22Rv1 (cell line): ENCODE measurements around the gene ANKRD60.

Experiments
- ZFX ChIP-seq: fragments of 450-650 bp; IDR thresholded peaks from 2 replicates; pipeline ENCODE4 v1.6.1; 2017; ENCODE audit warnings: antibody characterized with exemption, borderline replicate concordance
- TF ChIP-seq, protein P1 (sequence below): fragments of 450-650 bp; IDR thresholded peaks from 2 replicates; pipeline ENCODE4 v1.5.1; 2017; ENCODE audit warnings: mild to moderate bottlenecking

DNA sequence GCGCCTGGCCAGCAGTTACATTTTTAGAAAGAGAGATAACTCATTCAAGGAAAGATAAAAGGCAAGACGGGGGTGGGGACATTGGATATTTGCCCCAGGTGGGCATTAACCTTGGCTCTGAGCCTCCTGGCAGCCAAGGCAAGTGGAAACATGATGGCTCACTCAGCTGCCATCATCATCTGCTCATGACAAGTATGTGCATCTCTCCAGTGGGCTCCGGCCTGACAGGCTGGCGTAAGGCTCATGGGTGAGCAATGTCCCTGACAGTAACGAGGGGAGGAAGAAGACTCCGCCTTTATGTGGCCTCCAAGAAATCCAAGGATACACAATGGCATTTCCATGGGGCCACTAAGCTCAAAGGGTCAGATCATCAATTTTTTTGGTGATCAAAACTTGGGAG lies 13.3 kb downstream of the ANKRD60 start:
- TF ChIP-seq, protein P1, sequence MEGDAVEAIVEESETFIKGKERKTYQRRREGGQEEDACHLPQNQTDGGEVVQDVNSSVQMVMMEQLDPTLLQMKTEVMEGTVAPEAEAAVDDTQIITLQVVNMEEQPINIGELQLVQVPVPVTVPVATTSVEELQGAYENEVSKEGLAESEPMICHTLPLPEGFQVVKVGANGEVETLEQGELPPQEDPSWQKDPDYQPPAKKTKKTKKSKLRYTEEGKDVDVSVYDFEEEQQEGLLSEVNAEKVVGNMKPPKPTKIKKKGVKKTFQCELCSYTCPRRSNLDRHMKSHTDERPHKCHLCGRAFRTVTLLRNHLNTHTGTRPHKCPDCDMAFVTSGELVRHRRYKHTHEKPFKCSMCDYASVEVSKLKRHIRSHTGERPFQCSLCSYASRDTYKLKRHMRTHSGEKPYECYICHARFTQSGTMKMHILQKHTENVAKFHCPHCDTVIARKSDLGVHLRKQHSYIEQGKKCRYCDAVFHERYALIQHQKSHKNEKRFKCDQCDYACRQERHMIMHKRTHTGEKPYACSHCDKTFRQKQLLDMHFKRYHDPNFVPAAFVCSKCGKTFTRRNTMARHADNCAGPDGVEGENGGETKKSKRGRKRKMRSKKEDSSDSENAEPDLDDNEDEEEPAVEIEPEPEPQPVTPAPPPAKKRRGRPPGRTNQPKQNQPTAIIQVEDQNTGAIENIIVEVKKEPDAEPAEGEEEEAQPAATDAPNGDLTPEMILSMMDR: no peak
- TF ChIP-seq ZFX: no peak
